Ishikawa (cell line): ENCODE results near the gene IGSF8.

Experiments
- EGR1 ChIP-seq: IDR thresholded peaks from 2 replicates; pipeline ENCODE4 v1.6.1; 2012
- EP300 ChIP-seq: IDR thresholded peaks from 2 replicates; pipeline ENCODE4 v1.6.1; 2012; ENCODE audit warnings: borderline replicate concordance
- FOXM1 ChIP-seq: IDR thresholded peaks from 2 replicates; pipeline ENCODE4 v1.6.1; 2012; ENCODE audit warnings: low read depth, borderline replicate concordance
- MAX ChIP-seq: IDR thresholded peaks from 2 replicates; pipeline ENCODE4 v1.6.1; 2012
- REST ChIP-seq: IDR thresholded peaks from 2 replicates; pipeline ENCODE4 v1.6.1; 2012; ENCODE audit warnings: low read depth, mild to moderate bottlenecking
- TAF1 ChIP-seq: IDR thresholded peaks from 2 replicates; pipeline ENCODE4 v1.6.1; 2012; ENCODE audit warnings: low read depth, mild to moderate bottlenecking
- TEAD4 ChIP-seq: IDR thresholded peaks from 2 replicates; pipeline ENCODE4 v1.6.1; 2012

GRCh38 chr1:160091666-160092223, 6.7 kb downstream of the IGSF8 start:
- no peak for TF ChIP-seq MAX
- TF ChIP-seq EGR1, result no peak
- TF ChIP-seq FOXM1, result no peak
- TF ChIP-seq TAF1, result no peak
- TF ChIP-seq EP300, result no peak
- no peak for TF ChIP-seq TEAD4
- TF ChIP-seq REST, result peak; percentile 40; the same call in 1 of the 2 replicates
